HG03432 (cell line): Measurements from ENCODE around the gene PRKN.

Experiments used
- ATAC-seq: cut with Tn5 transposase; IDR thresholded peaks from one replicate; pipeline ENCODE4 v1.9.1; 2021; ENCODE audit warnings: mild to moderate bottlenecking, moderate library complexity; ENCODE audit not compliant: unreplicated experiment

Gene PRKN

GRCh38 chr6:161489626-161490306 is 1237.8 kb downstream of the PRKN start:
- ATAC-seq: no peak

GRCh38 chr6:161487694-161488093 is 1239.9 kb downstream of the PRKN start:
- ATAC-seq: no peak

GRCh38 chr6:161487217-161487531 is 1240.4 kb downstream of the PRKN start:
- ATAC-seq: no peak

GRCh38 chr6:161486361-161487216 is 1241.0 kb downstream of the PRKN start:
- ATAC-seq: no peak

- ATAC-seq: no peak
These were observed 1245.1 kb downstream of the PRKN start for GRCh38 chr6:161482517-161482858.

GRCh38 chr6:161481786-161482516 is 1245.6 kb downstream of the PRKN start:
- ATAC-seq: no peak

GRCh38 chr6:161480421-161481155 is 1247.0 kb downstream of the PRKN start:
- no peak for ATAC-seq

GRCh38 chr6:161479376-161479775 is 1248.2 kb downstream of the PRKN start:
- no peak for ATAC-seq

- ATAC-seq: no peak
These were observed 1249.6 kb downstream of the PRKN start for GRCh38 chr6:161477876-161478425.

GRCh38 chr6:161476711-161477110 is 1250.9 kb downstream of the PRKN start:
- ATAC-seq: no peak

- ATAC-seq: no peak
These were observed 1262.2 kb downstream of the PRKN start for GRCh38 chr6:161465403-161465802.

GRCh38 chr6:161463071-161463470 is 1264.5 kb downstream of the PRKN start:
- no peak for ATAC-seq

GRCh38 chr6:161462148-161462547 is 1265.4 kb downstream of the PRKN start:
- ATAC-seq: no peak

- no peak for ATAC-seq
These were observed 1268.5 kb downstream of the PRKN start for GRCh38 chr6:161459008-161459615.

GRCh38 chr6:161458201-161458951 is 1269.2 kb downstream of the PRKN start:
- no peak for ATAC-seq

- ATAC-seq: no peak
These were observed 1271.7 kb downstream of the PRKN start for GRCh38 chr6:161455848-161456247.

- no peak for ATAC-seq
These were observed 1274.0 kb downstream of the PRKN start for GRCh38 chr6:161453558-161453957.

GRCh38 chr6:161452241-161452640 is 1275.3 kb downstream of the PRKN start:
- no peak for ATAC-seq

GRCh38 chr6:161449521-161449920 is 1278.0 kb downstream of the PRKN start:
- no peak for ATAC-seq

GRCh38 chr6:161446949-161447348 is 1280.6 kb downstream of the PRKN start:
- no peak for ATAC-seq
